Thymus (tissue), 11 donors: Measurements from ENCODE around the gene TMEM178B. TPM values are rescaled to one million over a fixed set of nuclear protein-coding genes. Genes with fewer than 3 reads are reported as not detected.

Experiments used
- DNase-seq, 9 donors: peaks; one replicate each; pipeline ENCODE4 v3.0.0-alpha.2; 2013; ENCODE audit warnings: low spot score in 9 of 9, low read depth in 6 of 9, missing footprints in 1 of 9
- H3K27ac ChIP-seq, 2 donors: one replicate each; pipeline ENCODE4 v1.5.1; 2013; ENCODE audit warnings: control low read depth in 1 of 2, low read depth in 1 of 2, low read length in 1 of 2, mild to moderate bottlenecking in 1 of 2, moderate library complexity in 1 of 2
- H3K27me3 ChIP-seq, 2 donors: one replicate each; pipeline ENCODE4 v1.5.1; 2013; ENCODE audit warnings: low read length in 1 of 2; ENCODE audit not compliant: control insufficient read depth in 2 of 2, insufficient read depth in 1 of 2
- H3K36me3 ChIP-seq, 2 donors: one replicate each; pipeline ENCODE4 v1.5.1; 2013; ENCODE audit warnings: low read length in 1 of 2, mild to moderate bottlenecking in 1 of 2, moderate library complexity in 1 of 2; ENCODE audit not compliant: control insufficient read depth in 2 of 2, insufficient read depth in 2 of 2
- H3K4me1 ChIP-seq, 2 donors: one replicate each; pipeline ENCODE4 v1.5.1; 2013; ENCODE audit warnings: low read length in 2 of 2; ENCODE audit not compliant: control insufficient read depth in 2 of 2, insufficient read depth in 2 of 2
- H3K4me3 ChIP-seq, 2 donors: one replicate each; pipeline ENCODE4 v1.5.1; 2013; ENCODE audit warnings: low read length in 2 of 2, control low read depth in 1 of 2, mild to moderate bottlenecking in 1 of 2
- H3K9me3 ChIP-seq, 2 donors: one replicate each; pipeline ENCODE4 v1.5.1; 2013; ENCODE audit warnings: low read length in 1 of 2, mild to moderate bottlenecking in 1 of 2; ENCODE audit not compliant: control insufficient read depth in 2 of 2, insufficient read depth in 1 of 2
- WGBS: extraction: QIAGEN DNeasy Blood & Tissue Kit; methylation state at CpG from one replicate; pipeline ENCODE4 v1.1.7; 2013; 5-methylcytosine and 5-hydroxymethylcytosine counted together
- polyA plus RNA-seq: library from polyadenylated mRNA; stranded (reverse); fragments of 200-250 nt; gene quantifications from one replicate; pipeline ENCODE4 v1.2.3, GENCODE V29; 2013
- total RNA-seq: library from RNA; stranded (reverse); fragments of 120-200 nt; gene quantifications from one replicate; pipeline ENCODE4 v1.2.4, GENCODE V29; 2013
- donor health status: healthy.

The TMEM178B gene
- total and polyA plus RNA-seq, 2 donors = 0.68 to 2.0 TPM

DNA sequence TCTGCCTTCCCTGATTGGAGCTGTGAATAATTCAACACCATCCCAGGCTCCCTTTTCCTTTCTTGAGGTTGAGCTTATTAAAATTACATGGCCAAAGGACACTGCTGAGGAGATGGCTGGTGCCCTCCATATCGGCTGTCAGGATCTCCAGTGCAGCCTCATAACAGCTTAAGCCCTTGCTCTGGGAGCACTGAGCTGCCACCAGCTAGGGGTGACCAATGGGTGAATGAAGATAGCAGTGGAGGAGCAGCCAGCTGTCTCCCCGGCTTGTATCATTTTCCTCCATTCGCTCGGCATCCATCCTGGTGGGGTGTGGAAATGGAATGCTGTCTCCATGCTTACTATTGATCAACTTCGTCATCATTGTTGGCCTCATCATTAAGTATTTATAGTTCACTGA lies 154.6 kb downstream of the TMEM178B start:
- WGBS = 92% methylated on average over 5 of the region's 5 CpGs
- Histone ChIP-seq H3K27ac (no peak overlapping the region), H3K4me3 (no peak overlapping the region), H3K9me3 (no peaks in the 10 kb centered on the region), H3K36me3 (no peaks in the 10 kb centered on the region), H3K4me1 (no peaks in the 10 kb centered on the region), H3K27me3 (no peaks in the 10 kb centered on the region)
- no peak for DNase-seq

DNA sequence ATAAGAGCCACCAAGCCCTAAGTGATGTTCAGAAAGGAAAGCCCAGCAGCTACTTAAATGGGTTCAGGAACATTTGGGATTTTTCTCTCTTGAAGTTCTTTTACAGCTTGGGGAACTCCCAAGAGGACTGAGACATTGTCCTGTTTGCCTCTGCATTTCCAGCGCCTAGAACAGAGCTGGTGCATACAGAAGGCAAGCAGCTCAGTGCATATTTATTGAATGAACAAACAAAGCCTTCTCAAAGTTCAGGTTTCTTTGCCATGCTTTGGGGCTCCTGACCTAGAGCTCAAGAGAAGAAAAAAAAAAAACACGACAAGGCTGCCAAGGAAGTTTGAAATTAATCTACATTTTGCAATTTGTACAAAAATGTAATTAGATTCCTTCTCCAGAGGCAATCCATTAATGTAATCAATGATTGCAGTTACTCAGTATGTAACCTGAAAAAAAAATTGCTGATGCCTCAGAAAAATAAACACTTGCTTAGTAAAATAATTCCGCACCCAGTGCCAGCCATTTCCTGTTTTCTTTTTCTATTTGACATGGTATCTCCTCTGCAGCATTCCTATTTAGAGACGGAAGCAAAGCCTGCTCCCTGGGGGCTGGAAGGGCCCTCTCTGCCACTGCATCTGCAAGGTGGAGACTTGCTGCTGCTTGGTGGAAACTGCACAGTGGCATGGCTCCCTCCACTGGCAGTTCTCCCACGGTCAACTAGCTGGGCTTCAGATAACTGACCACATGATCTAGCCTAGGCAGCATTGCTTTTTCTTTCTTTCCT lies 157.3 kb downstream of the TMEM178B start:
- Histone ChIP-seq H3K4me3 (no peak overlapping the region), H3K4me1 (no peaks in the 10 kb centered on the region), H3K27me3 (no peaks in the 10 kb centered on the region), H3K9me3 (no peaks in the 10 kb centered on the region), H3K36me3 (no peaks in the 10 kb centered on the region), H3K27ac (no peak overlapping the region)
- no peak for DNase-seq
- 54% methylated on average over 5 of the region's 5 CpGs for WGBS

DNA sequence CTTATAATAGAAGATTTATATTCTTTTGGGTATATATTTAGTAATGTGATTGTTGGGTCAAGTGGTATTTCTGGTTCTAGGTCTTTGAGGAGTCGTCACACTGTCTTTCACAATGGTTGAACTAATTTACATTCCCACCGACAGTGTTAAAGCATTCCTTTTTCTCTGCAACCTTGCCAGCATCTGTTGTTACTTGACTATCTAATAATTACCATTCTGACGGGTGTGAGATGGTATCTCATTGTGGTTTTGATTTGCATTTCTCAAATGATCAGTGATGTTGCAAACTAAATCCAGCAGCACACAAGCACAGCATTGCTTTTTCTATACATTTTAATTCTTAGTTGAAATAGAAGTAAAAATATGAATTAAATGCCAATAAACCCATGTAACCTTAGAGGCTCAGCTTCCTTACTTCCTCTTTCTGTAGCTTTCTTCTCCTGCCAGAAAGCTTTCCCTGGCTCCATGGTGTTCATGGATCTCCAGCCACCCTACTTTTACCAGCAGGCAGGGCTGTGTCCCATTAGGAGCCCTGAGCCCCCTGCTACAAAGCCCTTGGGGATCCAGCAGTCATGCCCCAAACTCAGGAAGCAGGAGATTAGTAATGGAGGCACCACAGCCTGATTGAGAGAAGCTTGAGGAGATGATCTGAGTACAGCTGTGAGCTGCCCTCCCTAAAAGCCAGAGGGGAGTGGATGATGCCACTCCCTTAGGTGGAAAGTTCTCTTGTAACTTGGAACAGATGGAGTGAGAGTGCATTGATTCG lies 158.6 kb downstream of the TMEM178B start:
- DNase-seq = no peak
- Histone ChIP-seq H3K4me3 (no peak overlapping the region), H3K27me3 (no peaks in the 10 kb centered on the region), H3K9me3 (no peaks in the 10 kb centered on the region), H3K27ac (no peak overlapping the region), H3K4me1 (no peaks in the 10 kb centered on the region), H3K36me3 (no peaks in the 10 kb centered on the region)
- 80% methylated on average over 4 of the region's 4 CpGs for WGBS

DNA sequence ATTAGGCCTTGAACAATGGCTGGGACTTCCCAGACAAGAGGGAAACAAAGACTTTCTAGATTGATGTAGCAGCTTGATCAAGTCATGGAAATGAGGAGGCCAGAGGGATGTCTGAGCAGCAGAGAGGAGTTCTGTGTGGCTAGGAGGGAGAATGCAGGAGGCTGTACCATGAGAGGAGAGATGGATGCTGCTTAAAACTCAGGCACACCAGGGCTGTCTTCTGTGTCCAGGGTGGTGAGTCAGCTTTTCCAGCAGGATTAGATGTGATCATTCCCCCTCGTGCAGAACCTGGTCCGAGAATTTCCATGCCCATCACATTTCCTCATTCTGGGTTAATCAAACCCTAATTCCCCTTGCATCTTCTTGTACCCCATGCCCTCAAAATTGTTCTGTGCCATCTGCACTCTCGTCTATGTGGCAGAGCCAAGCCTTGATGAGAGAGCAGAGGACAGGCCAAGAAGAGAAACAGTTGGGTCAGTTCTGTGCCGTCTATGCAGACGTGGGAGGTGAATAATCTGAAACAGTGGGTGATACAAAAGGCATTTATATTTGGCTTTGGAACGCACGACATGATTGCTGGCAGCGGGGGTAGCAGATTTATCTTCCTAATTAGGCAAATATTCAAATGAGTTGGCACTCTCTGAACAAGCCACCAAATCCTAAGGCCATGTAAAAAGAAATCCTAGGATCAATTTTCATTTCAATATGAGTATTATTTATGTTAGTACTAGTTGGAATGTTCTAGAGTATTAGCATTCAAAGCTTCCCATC lies 160.7 kb downstream of the TMEM178B start:
- Histone ChIP-seq H3K27me3 (no peaks in the 10 kb centered on the region), H3K4me3 (no peak overlapping the region), H3K27ac (no peak overlapping the region), H3K36me3 (no peaks in the 10 kb centered on the region), H3K9me3 (no peaks in the 10 kb centered on the region), H3K4me1 (no peaks in the 10 kb centered on the region)
- 92% methylated on average over 8 of the region's 8 CpGs for WGBS
- no peak for DNase-seq

DNA sequence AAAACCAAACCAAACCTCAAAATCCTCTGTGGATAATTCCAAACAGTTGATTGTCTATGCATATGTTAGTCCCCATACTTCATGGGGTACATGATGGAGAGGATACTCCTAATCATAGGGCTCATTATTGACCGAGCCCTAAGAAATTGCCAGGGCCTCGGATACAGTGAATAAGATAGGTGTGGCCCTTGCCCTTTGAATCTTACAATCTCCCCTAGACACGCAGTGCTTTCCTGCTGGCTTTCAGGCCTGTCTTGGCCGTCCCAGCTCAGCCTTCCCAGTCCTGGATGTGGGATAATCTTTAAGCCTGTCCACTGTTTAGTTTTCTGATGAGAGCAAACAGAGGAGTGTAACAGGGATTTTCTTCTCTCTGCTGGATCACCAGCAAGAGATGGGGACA lies 161.8 kb downstream of the TMEM178B start:
- no peak overlapping the region for H3K27ac ChIP-seq
- H3K9me3 ChIP-seq = no peaks in the 10 kb centered on the region
- no peaks in the 10 kb centered on the region for H3K27me3 ChIP-seq
- H3K4me3 ChIP-seq = no peak overlapping the region
- no peaks in the 10 kb centered on the region for H3K4me1 ChIP-seq
- 91% methylated on average over 4 of the region's 4 CpGs for WGBS
- DNase-seq = no peak
- no peaks in the 10 kb centered on the region for H3K36me3 ChIP-seq

DNA sequence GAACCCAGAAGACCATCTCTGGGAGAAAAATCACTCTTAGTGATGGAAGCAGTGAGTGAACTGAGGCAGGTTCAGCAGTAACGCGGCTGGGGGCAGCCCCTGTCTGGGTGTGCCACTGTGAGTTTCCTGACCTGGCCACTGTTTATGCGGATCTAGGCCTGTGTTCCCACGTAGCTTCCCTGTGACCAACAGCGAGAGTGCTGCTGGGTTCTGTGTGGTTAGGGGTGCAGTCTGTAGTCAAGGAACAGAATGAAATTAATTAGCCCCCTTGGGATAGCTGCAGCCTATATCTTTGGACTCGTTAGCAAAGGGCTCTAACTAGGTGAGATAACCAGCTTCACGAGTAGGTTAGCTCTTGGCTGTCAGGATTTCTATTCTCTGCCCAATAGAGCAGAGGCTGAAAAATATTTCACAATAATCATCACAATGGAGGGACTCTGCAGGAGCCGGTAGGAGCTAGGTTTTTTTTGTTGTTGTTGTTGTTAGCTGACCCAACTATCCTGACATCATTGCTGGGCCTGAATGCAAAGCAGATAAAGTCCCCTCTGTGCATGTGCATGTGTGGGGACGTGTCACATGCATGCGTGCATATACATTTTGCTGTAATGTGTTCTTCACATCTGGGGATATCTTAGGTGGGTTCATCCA lies 164.9 kb downstream of the TMEM178B start:
- no peak for DNase-seq
- H3K36me3 ChIP-seq = no peaks in the 10 kb centered on the region
- no peak overlapping the region for H3K4me3 ChIP-seq
- H3K9me3 ChIP-seq = no peaks in the 10 kb centered on the region
- no peak overlapping the region for H3K27ac ChIP-seq
- WGBS = 70% methylated on average over 10 of the region's 10 CpGs
- no peaks in the 10 kb centered on the region for H3K27me3 ChIP-seq
- no peaks in the 10 kb centered on the region for H3K4me1 ChIP-seq

DNA sequence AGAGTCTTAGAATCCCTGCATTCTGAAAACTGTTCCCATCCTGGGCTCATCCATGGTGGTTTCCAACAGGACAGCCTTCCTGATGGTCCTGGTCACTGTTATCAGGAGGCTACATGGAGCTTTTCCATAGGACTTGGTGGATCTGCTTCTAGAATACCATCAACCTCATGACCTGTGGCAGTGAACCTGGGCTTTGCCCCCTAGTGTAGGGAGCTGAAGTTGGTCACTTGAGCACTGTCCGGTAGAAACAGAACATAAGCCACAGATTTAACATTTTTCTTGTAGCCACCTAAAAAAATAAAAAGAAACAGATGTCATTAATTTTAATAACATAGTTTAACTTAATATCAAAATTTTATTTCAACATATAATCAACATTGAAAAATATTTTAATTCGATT lies 165.8 kb downstream of the TMEM178B start:
- Histone ChIP-seq H3K4me3 (no peak overlapping the region), H3K4me1 (no peaks in the 10 kb centered on the region), H3K27me3 (no peaks in the 10 kb centered on the region), H3K27ac (no peak overlapping the region), H3K36me3 (no peaks in the 10 kb centered on the region), H3K9me3 (no peaks in the 10 kb centered on the region)
- DNase-seq = no peak
- WGBS = 98% methylated on average over 2 of the region's 2 CpGs

DNA sequence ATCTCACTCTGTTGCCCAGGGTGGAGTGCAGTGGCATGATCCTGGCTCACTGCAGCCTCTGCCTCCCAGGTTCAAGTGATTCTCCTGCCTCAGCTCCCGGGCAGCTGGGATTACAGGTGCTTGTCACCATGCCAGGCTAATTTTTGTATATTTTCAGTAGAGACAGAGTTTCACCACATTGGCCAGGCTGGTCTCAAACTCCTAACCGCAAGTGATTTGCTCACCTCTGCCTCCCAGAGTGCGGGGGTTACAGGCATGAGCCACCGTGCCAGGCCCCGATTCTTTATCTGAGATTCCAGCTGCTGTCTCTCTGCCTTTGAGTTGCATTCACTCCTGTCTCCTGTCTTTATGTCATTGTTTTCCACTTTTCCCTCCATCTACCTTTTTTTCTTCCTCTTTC lies 168.7 kb downstream of the TMEM178B start:
- no peaks in the 10 kb centered on the region for H3K9me3 ChIP-seq
- H3K4me3 ChIP-seq = no peak overlapping the region
- DNase-seq = no peak
- H3K27me3 ChIP-seq = no peaks in the 10 kb centered on the region
- WGBS = 92% methylated on average over 5 of the region's 5 CpGs
- H3K27ac ChIP-seq = no peak overlapping the region
- no peaks in the 10 kb centered on the region for H3K4me1 ChIP-seq
- no peaks in the 10 kb centered on the region for H3K36me3 ChIP-seq
